GM19452 (cell line): Measurements from ENCODE around the gene ABTB1.
A peak's percentile ranks its signal among the peaks of the same experiment; 100 is the strongest.
"Not testable (repeated sequence)": the region's sequence is repeated elsewhere in the genome, so short reads cannot be mapped to it uniquely, and the experiment has no call there.

Experiments
- ATAC-seq: cut with Tn5 transposase; IDR thresholded peaks from one replicate; pipeline ENCODE4 v1.9.1; 2021; ENCODE audit not compliant: unreplicated experiment

The ABTB1 gene

GRCh38 chr3:127671523-127672428 lies 976 bp upstream of the ABTB1 start:
- peak; percentile 28 for ATAC-seq

- ATAC-seq: peak; percentile 32
Measured at GRCh38 chr3:127673191-127674100, 694 bp downstream of the ABTB1 start.

GRCh38 chr3:127674101-127674721 lies 1.5 kb downstream of the ABTB1 start:
- no peak for ATAC-seq

- ATAC-seq: no peak
Measured at GRCh38 chr3:127674790-127675189, 2.0 kb downstream of the ABTB1 start.

- no peak for ATAC-seq
Measured at GRCh38 chr3:127675651-127676391, 3.1 kb downstream of the ABTB1 start.

- ATAC-seq: no peak
Measured at GRCh38 chr3:127676456-127676855, 3.7 kb downstream of the ABTB1 start.

GRCh38 chr3:127676921-127677351 lies 4.2 kb downstream of the ABTB1 start:
- ATAC-seq: no peak

GRCh38 chr3:127677541-127678314 lies 5.0 kb downstream of the ABTB1 start:
- ATAC-seq: no peak

GRCh38 chr3:127678315-127678599 lies 5.5 kb downstream of the ABTB1 start:
- no peak for ATAC-seq

GRCh38 chr3:127678611-127679533 lies 6.1 kb downstream of the ABTB1 start:
- ATAC-seq: no peak

GRCh38 chr3:127679534-127680145 lies 6.9 kb downstream of the ABTB1 start:
- ATAC-seq: no peak

GRCh38 chr3:127680146-127680661 lies 7.5 kb downstream of the ABTB1 start:
- no peak for ATAC-seq

- no peak for ATAC-seq
Measured at GRCh38 chr3:127680798-127681221, 8.1 kb downstream of the ABTB1 start.

- not testable (repeated sequence) for ATAC-seq
Measured at GRCh38 chr3:127682175-127682554, 9.4 kb downstream of the ABTB1 start.

- ATAC-seq: no peak
Measured at GRCh38 chr3:127682561-127682960, 9.8 kb downstream of the ABTB1 start.

GRCh38 chr3:127684871-127685707 lies 12.3 kb downstream of the ABTB1 start:
- no peak for ATAC-seq
